ENCODE results near the gene OR10J1.
"Not testable (repeated sequence)": the region's sequence is repeated elsewhere in the genome, so short reads cannot be mapped to it uniquely, and the experiment has no call there.

Gene OR10J1

GRCh38 chr1:159439422-159439821 lies at the start of gene OR10J1:
OR10J1 (plus strand) TSS chr1:159439722; CDS start chr1:159439792, 70 bp downstream.
- no peak for DNase-seq

GRCh38 chr1:159406821-159407220 lies 32.7 kb upstream of the OR10J1 start:
- no peak for DNase-seq

- no peak for DNase-seq
Measured at GRCh38 chr1:159408862-159409400, 30.6 kb upstream of the OR10J1 start.

DNA sequence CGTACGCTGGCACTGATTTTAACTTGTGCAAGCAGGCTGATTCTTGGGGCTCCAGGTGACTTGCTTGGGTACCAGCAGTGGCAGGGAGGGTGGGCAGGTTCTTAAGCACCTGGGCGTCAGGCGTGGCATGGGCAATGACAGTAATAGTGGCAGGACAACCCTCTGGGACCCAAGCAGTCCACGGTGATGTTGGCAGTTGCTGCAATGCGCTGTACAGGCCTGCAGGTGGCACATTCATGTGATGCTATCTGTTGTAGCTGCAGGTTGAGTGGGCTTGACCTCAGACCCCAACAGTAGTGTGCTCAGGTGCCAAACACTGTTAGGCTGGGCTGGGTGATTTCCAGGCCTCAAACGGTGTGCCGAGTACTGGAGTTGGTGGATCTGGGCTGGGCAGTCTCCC lies 17.7 kb upstream of the OR10J1 start:
- no peak for DNase-seq

DNA sequence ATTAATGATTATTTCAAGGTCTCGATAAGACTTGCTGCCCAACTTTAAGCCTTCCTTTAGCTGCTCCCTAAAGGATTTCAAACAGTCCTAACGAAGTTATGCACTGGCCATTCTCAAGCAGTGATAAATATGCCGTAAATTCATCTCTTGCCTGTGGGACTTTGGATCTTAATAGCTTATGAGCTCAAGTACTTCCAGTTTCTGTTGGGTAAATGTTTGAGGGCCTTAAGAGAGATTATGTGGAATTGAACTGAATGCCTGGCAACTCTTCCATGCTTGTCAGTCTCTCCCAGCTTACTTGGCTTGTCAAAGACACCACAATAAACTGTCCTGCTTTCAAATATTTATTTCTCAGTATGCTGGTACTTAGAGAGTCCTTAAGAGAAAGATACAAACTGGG lies 11.0 kb upstream of the OR10J1 start:
- DNase-seq = no peak

DNA sequence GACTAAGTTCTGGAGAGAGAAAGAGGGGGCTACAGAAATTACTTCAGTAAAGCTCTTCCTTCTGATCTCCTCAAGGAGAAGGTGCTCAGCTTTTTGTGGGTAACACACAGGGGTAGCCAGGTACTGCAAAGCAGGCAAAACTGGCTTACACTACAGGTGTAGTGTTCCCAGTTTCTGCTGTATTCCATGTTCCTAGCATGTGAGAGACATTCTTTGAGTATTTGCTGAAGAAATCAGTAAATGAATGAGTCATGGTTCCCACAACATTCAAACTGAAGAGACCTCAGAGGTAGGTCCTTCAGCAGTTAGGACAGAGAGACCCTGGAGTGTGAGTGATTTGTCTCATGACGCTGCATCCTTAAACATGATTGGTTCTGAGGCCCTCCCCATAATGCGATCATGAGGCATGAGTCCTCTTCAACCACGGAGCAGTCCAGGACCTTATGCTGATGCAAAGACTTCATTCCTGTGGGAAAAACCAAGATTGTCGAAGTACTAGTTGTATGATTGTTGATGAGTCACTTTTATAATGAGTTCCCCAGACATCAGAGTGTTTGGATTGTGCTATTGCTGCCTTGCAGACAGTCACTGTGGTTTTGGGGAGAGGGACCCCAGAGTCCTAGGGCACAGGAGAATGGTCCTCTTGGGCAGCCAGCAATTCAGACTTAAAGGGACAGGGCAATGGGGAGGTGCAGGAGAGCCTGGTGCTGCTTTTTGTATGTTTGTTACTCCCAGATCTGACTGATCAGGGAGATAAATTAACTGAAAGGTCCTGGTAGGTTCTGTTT lies 10.3 kb upstream of the OR10J1 start:
- DNase-seq = no peak

GRCh38 chr1:159430985-159431384 lies 8.5 kb upstream of the OR10J1 start:
- DNase-seq = no peak

- no peak for DNase-seq
Measured at GRCh38 chr1:159431904-159432303, 7.6 kb upstream of the OR10J1 start, which contains the start of gene OR10J4. OR10J4 (plus strand) TSS chr1:159432204.

DNA sequence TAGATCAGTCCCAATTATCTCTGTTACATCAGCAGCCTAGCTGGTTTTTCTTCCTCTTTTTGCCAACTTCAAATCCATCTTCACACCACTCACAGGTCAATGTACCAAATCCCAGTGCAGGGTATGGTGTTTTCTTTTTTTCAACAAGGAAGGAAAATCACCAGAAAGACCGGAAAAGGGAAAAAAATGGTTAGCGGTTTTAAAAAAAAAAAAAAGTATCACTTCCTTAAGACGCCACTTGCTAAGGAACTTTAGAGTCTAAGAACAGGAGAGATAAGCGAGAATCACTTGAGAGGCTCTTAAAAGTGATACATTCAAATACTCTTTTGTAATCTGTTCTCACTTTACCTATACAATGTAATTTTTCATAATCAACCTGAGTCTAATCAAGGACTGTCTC lies 3.1 kb upstream of the OR10J1 start:
- no peak for DNase-seq

GRCh38 chr1:159441360-159441759 lies 1.8 kb downstream of the OR10J1 start:
- no peak for DNase-seq

GRCh38 chr1:159442428-159442827 lies 2.9 kb downstream of the OR10J1 start:
- DNase-seq = no peak

DNA sequence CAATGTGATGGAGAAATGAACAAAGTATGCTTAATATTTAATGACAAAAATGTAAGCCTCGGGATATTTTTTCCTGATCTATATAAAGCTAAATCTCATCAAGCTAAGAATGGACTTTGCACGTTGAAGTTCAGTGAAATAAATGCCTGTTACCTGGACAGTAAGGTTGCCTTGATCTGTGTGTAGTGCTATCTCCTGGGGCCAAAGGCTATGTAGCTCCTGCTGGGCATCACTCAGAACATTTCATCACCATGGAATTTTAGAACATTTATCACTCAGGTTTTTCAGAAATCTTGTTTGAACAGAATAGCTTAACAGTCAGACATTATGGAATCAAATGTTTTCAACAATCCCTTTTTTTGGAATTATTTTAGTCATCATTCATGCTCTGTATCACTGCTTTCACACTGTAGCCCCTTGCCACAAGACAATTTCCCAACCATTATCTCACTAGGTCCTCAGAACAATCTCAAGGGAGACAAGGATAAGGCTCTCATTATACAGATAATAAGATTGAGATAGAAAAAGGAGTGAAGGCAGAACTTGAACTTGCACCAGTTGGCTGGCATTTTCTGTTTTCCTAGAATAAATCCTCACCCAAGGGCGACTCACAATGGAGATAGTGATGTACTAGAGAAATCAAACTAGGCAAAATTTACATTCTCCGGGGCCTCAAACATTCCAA lies 3.7 kb downstream of the OR10J1 start:
- no peak for DNase-seq

DNA sequence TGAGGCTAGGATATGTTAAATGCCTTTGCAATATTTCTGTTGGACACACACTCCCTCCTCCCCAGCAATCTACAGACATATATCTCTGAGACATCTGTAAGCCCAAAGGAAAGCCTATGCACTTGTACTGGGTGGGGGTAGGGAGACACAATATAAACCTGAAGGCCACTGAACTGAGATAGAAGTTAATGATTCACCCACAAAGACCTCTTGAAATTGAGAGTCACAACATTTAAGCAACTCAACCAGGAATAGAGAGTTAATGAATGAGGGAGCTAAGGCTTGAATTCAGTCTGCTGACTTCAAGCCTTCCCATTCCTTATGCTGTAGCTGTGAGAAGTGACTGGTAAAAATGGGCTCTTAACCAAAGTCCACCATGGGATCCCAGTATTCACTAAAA lies 5.0 kb downstream of the OR10J1 start:
- DNase-seq = no peak

DNA sequence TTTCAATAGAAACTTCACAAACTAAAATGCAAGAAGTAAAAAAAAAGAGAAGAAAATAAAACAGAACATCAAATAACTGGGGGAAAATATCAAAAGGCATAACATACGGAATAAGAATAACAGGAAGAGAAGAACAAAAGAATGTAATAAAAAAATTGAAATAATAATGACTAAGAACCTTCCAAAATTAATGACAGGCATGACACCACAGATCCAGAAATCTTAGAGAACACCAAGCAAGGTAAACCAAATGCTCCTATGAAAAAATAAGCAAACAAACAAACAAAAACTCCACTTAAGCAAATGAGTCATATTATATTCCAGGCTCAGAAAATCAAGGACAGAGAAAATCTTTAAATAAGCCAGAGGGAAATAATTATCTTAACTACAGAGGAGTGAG lies 8.7 kb downstream of the OR10J1 start:
- DNase-seq = no peak

DNA sequence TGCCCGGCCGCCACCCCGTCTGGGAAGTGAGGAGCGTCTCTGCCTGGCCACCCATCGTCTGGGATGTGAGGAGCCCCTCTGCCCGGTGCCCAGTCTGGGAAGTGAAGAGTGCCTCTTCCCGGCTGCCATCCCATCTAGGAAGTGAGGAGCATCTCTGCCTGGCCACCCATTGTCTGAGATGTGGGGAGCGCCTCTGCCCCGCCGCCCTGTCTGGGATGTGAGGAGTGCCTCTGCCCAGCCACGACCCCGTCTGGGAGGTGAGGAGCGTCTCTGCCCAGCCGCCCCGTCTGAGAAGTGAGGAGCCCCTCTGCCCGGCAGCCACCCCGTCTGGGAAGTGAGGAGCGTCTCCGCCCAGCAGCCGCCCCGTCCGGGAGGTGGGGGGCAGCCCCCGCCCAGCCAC lies 10.1 kb downstream of the OR10J1 start:
- not testable (repeated sequence) for DNase-seq

DNA sequence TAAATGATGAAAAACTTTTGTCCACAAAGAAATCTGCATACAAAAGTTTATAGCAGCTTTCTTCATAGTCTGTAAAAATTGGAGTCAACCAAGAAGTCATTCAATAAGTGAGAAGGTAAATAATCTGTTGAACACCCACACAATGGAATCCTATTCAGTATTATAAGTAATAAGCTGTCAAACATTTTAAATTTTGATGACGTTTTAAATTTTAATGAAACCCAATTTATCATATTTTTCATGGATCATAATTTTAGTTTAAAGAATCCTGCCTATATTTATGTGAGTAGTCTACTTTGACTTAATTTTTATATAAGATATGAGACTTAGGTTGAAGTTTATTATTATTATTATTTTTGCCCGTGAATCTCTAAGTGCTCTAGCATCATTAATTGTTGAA lies 20.0 kb downstream of the OR10J1 start:
- no peak for DNase-seq

- DNase-seq = no peak
Measured at GRCh38 chr1:159465191-159465603, 25.7 kb downstream of the OR10J1 start.

DNA sequence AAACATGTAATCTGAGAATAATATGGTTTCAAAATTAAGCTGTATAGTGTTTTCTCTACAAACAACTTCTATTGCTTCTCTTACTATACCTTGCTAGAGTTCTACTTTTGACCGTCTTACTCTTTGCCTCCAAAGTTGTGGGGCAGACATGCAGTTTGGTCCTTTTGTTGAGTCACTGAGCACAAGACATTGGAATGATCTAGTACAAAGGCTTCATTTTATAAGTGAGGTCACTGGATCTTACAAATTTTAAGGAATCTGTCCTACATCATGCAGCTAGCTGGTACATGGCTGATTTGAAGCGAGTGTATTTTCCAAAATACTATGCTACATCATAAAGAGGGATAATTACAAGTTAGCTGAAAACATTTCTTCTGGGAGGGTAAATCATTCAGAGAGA lies 28.8 kb downstream of the OR10J1 start:
- DNase-seq = no peak

GRCh38 chr1:159469921-159470533 lies 30.5 kb downstream of the OR10J1 start:
- no peak for DNase-seq

GRCh38 chr1:159473335-159473734 lies 33.8 kb downstream of the OR10J1 start:
- DNase-seq = no peak

DNA sequence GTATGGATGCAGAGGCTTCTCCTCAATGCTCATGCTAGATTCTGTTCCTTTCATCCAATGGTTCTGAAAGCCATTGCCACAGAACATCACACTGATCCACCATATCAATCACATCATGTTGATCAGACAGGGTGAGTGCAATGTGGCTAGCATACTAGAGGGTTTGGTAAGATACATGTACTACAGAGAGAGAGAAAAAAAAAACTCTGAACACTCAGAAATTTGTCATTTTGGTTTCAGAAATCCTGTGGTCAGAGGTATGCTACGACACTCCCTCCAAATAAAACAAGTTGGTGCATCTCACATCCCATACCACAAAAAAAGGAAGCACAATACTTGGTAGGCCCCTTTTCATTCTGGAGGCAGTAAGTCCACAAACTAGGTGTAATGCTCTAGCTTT lies 35.4 kb downstream of the OR10J1 start:
- DNase-seq = no peak

GRCh38 chr1:159483501-159483900 lies 44.0 kb downstream of the OR10J1 start:
- no peak for DNase-seq

Data from activated CD4-positive, CD25-positive, alpha-beta regulatory T cell treated with anti-CD3 and anti-CD28 coated beads, Interleukin-2, amount 50 U/mL, for 72 hours (primary cell).